GM12801 (cell line): ENCODE results near the gene CALM1.

Experiments
- CTCF ChIP-seq: IDR thresholded peaks from one replicate; pipeline ENCODE4 v1.5.1; 2011; ENCODE audit warnings: control low read depth; ENCODE audit not compliant: insufficient read length; ENCODE audit errors: extremely low read depth

The CALM1 gene

GRCh38 chr14:90406384-90406798 is 9.6 kb downstream of the CALM1 start:
- TF ChIP-seq CTCF = no peak

GRCh38 chr14:90407230-90407629 is 10.4 kb downstream of the CALM1 start:
- no peak for TF ChIP-seq CTCF

- no peak for TF ChIP-seq CTCF
These were observed 11.9 kb downstream of the CALM1 start for GRCh38 chr14:90408713-90409112.

GRCh38 chr14:90409209-90409730 is 12.4 kb downstream of the CALM1 start:
- no peak for TF ChIP-seq CTCF

GRCh38 chr14:90412058-90412457 is 15.2 kb downstream of the CALM1 start:
- no peak for TF ChIP-seq CTCF

GRCh38 chr14:90416720-90417119 is 19.9 kb downstream of the CALM1 start:
- no peak for TF ChIP-seq CTCF

GRCh38 chr14:90418053-90418452 is 21.2 kb downstream of the CALM1 start:
- TF ChIP-seq CTCF = no peak

- TF ChIP-seq CTCF = no peak
These were observed 22.4 kb downstream of the CALM1 start for GRCh38 chr14:90419200-90419599.
